ENCODE data around the gene AKT1. TPM values are rescaled to one million over a fixed set of nuclear protein-coding genes. Genes with fewer than 3 reads are reported as not detected.
"Not testable (repeated sequence)": the region's sequence is repeated elsewhere in the genome, so short reads cannot be mapped to it uniquely, and the experiment has no call there.

The AKT1 gene
- polyA plus RNA-seq, 1 experiment, result 104 TPM

DNA sequence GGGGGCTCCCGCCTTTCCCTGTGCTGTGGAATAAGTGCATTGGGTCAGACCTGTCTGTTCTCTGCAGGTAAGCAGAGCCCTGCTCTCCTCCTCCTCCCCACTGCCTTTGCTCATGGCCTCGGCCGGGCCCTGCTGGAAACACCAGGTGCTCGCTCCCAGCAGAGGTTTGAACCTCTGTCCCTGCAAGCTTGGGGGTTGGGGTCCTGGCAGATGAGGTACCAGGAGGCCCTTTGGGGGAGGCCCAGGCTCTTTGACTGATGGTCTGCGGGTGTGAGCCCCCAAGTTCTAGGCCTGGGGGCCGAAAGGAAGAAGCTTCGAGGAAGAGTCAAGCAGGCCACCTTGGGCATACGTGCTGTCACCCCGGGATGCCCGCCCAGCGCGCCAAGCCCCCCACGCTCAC is 47.5 kb upstream of the AKT1 start:
- ChIA-PET POLR2A (no interaction called here), CTCF (interaction anchor here (0.6 kb wide), 1 partner anchor 16 kb away, joined by 3 read pairs; no protein-coding TSS in a partner anchor)
- TF ChIP-seq, protein P1, sequence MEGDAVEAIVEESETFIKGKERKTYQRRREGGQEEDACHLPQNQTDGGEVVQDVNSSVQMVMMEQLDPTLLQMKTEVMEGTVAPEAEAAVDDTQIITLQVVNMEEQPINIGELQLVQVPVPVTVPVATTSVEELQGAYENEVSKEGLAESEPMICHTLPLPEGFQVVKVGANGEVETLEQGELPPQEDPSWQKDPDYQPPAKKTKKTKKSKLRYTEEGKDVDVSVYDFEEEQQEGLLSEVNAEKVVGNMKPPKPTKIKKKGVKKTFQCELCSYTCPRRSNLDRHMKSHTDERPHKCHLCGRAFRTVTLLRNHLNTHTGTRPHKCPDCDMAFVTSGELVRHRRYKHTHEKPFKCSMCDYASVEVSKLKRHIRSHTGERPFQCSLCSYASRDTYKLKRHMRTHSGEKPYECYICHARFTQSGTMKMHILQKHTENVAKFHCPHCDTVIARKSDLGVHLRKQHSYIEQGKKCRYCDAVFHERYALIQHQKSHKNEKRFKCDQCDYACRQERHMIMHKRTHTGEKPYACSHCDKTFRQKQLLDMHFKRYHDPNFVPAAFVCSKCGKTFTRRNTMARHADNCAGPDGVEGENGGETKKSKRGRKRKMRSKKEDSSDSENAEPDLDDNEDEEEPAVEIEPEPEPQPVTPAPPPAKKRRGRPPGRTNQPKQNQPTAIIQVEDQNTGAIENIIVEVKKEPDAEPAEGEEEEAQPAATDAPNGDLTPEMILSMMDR (IDR thresholded peaks at IDR 0.05; ENCODE audit: low read depth, low read length), result no peak
- H3K27me3 ChIP-seq (ENCODE audit: control insufficient read depth, insufficient read depth, low read length), result peaks cover 70% of the 10 kb centered on the region
- no peak for DNase-seq (ENCODE audit: low read depth, low spot score)
- no peak overlapping the region for H3K27ac ChIP-seq (ENCODE audit: low read depth, low read length)
- no peak overlapping the region for H3K4me3 ChIP-seq (ENCODE audit: low read depth, low read length)
- H3K9me3 ChIP-seq (ENCODE audit: control insufficient read depth, insufficient read depth, low read length), result no peaks in the 10 kb centered on the region; the same call in 1 of the 2 replicates

DNA sequence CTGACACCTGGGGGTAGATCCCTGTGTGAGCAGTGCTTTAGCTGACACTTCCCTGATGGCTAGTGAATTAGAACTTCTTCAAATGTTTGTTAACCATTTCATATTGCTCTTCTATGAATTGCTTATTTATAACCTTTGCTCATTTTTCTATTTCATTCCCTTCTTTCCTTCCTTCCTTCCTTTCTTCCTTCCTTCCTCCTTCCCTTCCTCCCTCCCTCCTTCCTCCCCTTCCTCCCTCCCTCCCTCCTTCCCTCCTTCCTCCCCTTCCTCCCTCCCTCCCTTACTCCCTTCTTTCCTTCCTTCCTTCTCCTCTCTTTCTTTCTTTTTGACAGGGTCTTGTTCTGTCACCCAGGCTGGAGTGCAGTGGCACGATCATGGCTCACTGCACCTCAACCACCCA is 46.2 kb upstream of the AKT1 start:
- ChIA-PET POLR2A (no interaction called here), CTCF (interaction anchor here (0.6 kb wide), 2 partner anchors 15 kb away, joined by 3 to 5 read pairs; no protein-coding TSS in a partner anchor)
- TF ChIP-seq, protein P1 (IDR thresholded peaks at IDR 0.05; ENCODE audit: low read depth, low read length), result no peak
- Histone ChIP-seq H3K9me3 (ENCODE audit: control insufficient read depth, insufficient read depth, low read length) (no peaks in the 10 kb centered on the region; the same call in 1 of the 2 replicates), H3K27me3 (ENCODE audit: control insufficient read depth, insufficient read depth, low read length) (peaks cover 67% of the 10 kb centered on the region), H3K27ac (ENCODE audit: low read depth, low read length) (no peak overlapping the region), H3K4me3 (ENCODE audit: low read depth, low read length) (no peak overlapping the region)
- DNase-seq (ENCODE audit: low read depth, low spot score), result no peak

DNA sequence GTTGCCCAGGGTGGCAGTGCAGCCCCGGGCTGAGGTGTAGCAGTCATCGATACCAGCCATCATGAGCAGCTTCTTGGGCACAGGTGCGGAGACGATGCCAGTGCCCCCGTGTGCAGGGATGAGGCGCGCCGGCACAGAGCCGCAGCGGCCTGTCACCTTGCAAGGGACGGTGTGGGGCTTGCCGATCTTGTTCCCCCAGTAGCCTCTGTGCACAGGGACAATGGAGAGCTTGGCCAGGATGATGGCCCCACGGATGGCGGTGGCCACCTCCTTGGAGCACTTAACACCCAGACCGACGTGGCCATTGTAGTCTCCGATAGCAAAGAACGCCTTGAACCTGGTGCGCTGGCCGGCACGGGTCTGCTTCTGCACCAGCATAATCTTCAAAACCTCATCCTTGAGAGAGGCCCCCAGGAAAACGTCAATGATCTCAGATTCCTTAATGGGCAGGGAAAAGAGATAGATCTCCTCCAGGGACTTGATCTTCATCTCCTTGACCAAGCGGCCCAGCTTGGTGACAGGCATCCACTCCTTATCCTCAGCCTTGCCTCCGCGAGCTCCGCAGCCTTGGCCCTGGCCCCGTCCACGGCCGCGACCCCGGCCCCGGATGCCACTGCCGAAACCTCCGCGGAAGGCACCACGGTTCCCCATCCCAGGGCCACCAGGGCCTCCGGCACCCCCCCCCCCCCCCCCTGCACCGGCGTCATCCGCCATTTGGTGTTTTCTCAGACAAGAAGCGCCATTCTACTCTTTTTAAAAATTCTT is 40.8 kb upstream of the AKT1 start:
- POLR2A ChIA-PET; H3K4me3 ChIP-seq (ENCODE audit: low read depth, low read length); DNase-seq (ENCODE audit: low read depth, low spot score); H3K27ac ChIP-seq (ENCODE audit: low read depth, low read length); H3K9me3 ChIP-seq (ENCODE audit: control insufficient read depth, insufficient read depth, low read length): not testable (repeated sequence)
- CTCF ChIA-PET, result interaction anchor here (1.7 kb wide), 1 partner anchor 10 kb away, joined by 4 read pairs; no protein-coding TSS in a partner anchor
- H3K27me3 ChIP-seq (ENCODE audit: control insufficient read depth, insufficient read depth, low read length), result peaks cover 16% of the 10 kb centered on the region

DNA sequence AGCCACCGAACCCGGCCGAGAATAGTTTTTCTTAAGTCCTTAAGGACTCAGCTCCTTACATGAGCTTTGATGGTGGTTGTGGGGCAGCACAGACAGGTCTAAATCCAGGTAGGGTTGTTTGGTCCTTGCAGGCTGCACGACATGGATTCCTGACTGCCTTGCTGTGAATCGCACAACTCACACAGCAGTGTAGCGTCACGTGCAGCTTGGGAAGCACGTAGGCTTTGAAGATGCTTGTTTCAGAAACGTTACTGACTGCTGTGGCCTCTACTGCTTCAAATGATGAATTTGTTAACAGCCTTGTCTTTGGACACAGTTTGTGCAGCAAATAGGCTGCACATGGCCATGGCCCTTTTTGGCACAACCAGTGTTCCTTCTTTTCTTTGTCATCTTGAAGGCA is 35.2 kb upstream of the AKT1 start:
- ChIA-PET POLR2A (no interaction called here), CTCF (no interaction called here)
- TF ChIP-seq, protein P1 (IDR thresholded peaks at IDR 0.05; ENCODE audit: low read depth, low read length), result no peak
- Histone ChIP-seq H3K9me3 (ENCODE audit: control insufficient read depth, insufficient read depth, low read length) (no peaks in the 10 kb centered on the region), H3K4me3 (ENCODE audit: low read depth, low read length) (no peak overlapping the region), H3K27ac (ENCODE audit: low read depth, low read length) (no peak overlapping the region), H3K27me3 (ENCODE audit: control insufficient read depth, insufficient read depth, low read length) (no peaks in the 10 kb centered on the region)
- DNase-seq (ENCODE audit: low read depth, low spot score), result no peak

DNA sequence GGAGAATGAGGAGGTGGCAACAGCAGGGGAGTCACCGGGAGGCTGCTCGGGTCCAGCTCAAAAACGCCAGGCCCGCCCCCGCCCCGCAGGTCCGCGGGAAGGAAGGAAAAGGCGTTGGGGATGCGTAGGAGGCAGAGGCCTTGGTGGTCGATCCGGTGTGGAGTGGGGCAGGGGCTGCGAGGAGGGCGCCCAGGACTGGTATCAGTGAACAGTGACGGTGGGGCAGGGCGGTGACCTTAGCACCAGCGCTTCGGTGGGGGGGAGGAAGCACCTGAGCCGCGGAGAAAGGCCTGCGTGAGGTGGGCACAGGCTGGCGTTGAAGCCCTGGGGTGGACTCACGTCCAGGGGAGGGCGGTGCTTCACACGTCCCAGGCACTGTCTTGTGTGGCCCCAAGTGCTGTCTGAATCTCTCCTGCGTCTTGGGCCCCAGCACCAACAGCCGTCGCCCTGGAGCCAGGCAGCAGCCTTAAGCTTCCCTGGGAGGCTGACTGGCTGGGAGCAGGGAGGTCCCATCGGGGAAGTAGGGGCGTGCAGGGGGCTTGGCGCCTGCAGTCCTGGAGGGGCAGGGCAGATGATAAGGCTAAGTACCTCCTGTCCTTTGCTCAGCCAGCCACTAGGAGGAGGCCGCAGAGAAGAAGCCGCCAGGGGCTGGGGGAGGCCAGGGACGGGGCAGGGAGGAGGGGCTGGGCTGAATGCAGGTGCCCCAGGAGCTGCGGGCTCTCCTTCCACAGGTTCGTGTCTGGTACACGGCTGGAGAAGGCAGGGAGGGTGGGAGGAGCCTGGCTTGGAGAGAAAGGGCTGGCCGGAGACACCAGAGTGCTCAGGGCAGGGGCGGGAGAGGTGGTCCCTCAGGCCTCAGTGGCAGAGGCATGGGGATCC is 31.9 kb upstream of the AKT1 start:
- POLR2A ChIA-PET, result interaction anchor here (0.5 to 0.6 kb wide), 2 partner anchors 94 to 137 kb away, joined by 3 to 4 read pairs; no protein-coding TSS in a partner anchor
- TF ChIP-seq, protein P1 (IDR thresholded peaks at IDR 0.05; ENCODE audit: low read depth, low read length), result peak; percentile 62
- Histone ChIP-seq H3K27ac (ENCODE audit: low read depth, low read length) (no peak overlapping the region), H3K4me3 (ENCODE audit: low read depth, low read length) (peak overlapping the region; percentile 63), H3K27me3 (ENCODE audit: control insufficient read depth, insufficient read depth, low read length) (no peaks in the 10 kb centered on the region), H3K9me3 (ENCODE audit: control insufficient read depth, insufficient read depth, low read length) (no peaks in the 10 kb centered on the region; the same call in 1 of the 2 replicates)
- CTCF ChIA-PET, result interaction anchor here (0.6 to 2.6 kb wide), 39 partner anchors 9 to 516 kb away, joined by 3 to 90 read pairs (median 5); partner anchors contain the start of genes SIVA1 and ZBTB42
- DNase-seq (ENCODE audit: low read depth, low spot score), result no peak
